ENCODE results near the gene NR0B2.

The NR0B2 gene

DNA sequence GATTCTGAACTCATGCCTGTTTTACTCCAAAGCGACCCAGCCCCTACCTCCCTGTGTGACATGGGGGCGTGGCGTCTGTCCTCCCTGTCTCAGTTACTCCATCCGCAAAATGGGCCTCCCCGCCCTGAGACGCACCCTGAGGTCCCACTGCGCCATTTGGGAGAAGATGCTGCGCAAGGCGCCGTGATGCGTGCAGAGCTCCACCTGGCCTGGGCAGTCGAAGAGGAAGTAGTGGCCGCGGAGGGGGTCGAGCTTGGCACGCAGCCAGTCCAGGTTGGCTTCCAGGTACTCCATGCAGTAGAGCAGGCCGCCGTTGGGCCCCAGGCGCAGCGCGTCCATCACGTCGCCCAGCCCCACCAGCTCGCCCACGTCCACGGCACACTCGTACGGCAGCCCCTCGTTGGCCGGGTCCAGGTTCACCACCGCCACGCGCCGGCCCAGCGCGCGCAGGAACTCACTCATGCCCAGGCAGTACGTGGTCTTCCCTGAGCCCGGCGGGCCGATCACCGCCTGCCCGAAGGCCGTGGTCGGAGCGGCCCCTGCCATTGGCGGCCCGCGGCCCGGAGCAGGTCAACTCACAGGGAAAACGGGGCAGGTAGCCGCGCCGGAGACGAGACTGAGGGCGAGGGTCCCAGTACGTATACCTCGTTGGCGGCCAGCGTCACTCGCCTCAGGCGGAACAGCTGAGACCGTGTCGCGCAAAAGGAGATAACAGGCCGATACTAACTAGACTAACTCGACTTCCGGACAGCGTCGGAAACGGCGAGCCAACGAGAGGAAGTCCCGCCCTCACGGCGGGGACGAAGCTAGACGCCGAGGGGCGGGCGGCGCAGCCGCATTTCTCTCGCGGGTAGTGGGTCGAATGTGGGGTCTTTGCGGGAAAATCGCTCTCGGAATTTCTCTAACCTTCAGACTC is 24.0 kb downstream of the NR0B2 start, which contains the start of gene GPN2:
Gene GPN2 (minus strand): TSS at position 733 of the 916 bp plus-strand sequence. CDS start 187 bp downstream, at position 546.
- WGBS (ENCODE audit: extremely low coverage, insufficient coverage, insufficient read length) = no CpG with 5 or more reads among the region's 89 CpGs

GRCh38 chr1:26888231-26888630 is 25.5 kb downstream of the NR0B2 start:
- Histone ChIP-seq H3K27me3 (ENCODE audit: insufficient read depth, low read length) (no peaks in the 10 kb centered on the region), H3K79me2 (ENCODE audit: control insufficient read depth, insufficient read depth, low read length, poor library complexity) (peaks cover 10% of the 10 kb centered on the region), H2BK120ac (ENCODE audit: insufficient read depth, low read length, poor library complexity) (no peak overlapping the region), H3K18ac (ENCODE audit: low read length) (no peak overlapping the region), H3K14ac (ENCODE audit: low read length) (no peak overlapping the region), H4K8ac (ENCODE audit: low read depth, low read length) (no peak overlapping the region), H2AK5ac (ENCODE audit: low read length) (no peak overlapping the region), H3K23ac (ENCODE audit: low read length) (no peak overlapping the region), H3K4me1 (ENCODE audit: control insufficient read depth in 1 of 2, insufficient read depth in 2 of 2, low read length in 2 of 2) (peaks cover 7 to 9% of the 10 kb centered on the region in 2 experiments), H3K79me1 (ENCODE audit: low read length) (peaks cover 9% of the 10 kb centered on the region), H3K9me3 (ENCODE audit: insufficient read depth, low read depth, low read length) (peaks cover 2% of the 10 kb centered on the region), H3K9ac (ENCODE audit: low read length) (no peak overlapping the region), H3K27ac (ENCODE audit: low read depth, low read length) (no peak overlapping the region), H2BK5ac (ENCODE audit: low read depth, low read length, poor library complexity) (no peak overlapping the region), H2AFZ (ENCODE audit: insufficient read depth, low read length, poor library complexity) (no peak overlapping the region), H3K4ac (ENCODE audit: low read depth, low read length) (no peak overlapping the region), H2BK12ac (ENCODE audit: low read length) (no peak overlapping the region), H3K4me2 (ENCODE audit: low read length) (no peak overlapping the region), H4K91ac (ENCODE audit: low read depth, low read length) (no peak overlapping the region), H4K12ac (ENCODE audit: low read depth, low read length) (no peak overlapping the region), H3K36me3 (ENCODE audit: control insufficient read depth in 1 of 2, insufficient read depth in 2 of 2, low read length in 2 of 2) (peaks cover 47 to 58% of the 10 kb centered on the region in 2 experiments), H3K4me3 (ENCODE audit: low read depth, low read length) (no peak overlapping the region)
- no peak for DNase-seq
- no CpG with 5 or more reads among the region's 1 CpG for whole genome bisulfite sequencing (ENCODE audit: extremely low coverage, insufficient coverage, insufficient read length)

More for the DNA sequence above, 24.0 kb downstream of the NR0B2 start, which contains the start of gene GPN2:
- peaks cover 10% of the 10 kb centered on the region for H3K79me2 ChIP-seq (ENCODE audit: control insufficient read depth, insufficient read depth, low read length, poor library complexity)
- H2BK120ac ChIP-seq (ENCODE audit: insufficient read depth, low read length, poor library complexity) = peak within 1 kb of the TSS; percentile 61
- peaks cover 9% of the 10 kb centered on the region for H3K79me1 ChIP-seq (ENCODE audit: low read length)
- peaks cover 41 to 55% of the 10 kb centered on the region in 2 experiments for H3K36me3 ChIP-seq (ENCODE audit: control insufficient read depth in 1 of 2, insufficient read depth in 2 of 2, low read length in 2 of 2)
- H2BK12ac ChIP-seq (ENCODE audit: low read length) = peak within 1 kb of the TSS; percentile 27
- H2AK5ac ChIP-seq (ENCODE audit: low read length) = peak within 1 kb of the TSS; percentile 89
- DNase-seq = peak; percentile 77 to 87
- H4K8ac ChIP-seq (ENCODE audit: low read depth, low read length) = peak within 1 kb of the TSS; percentile 99
- peak within 1 kb of the TSS; percentile 96 for H3K4me2 ChIP-seq (ENCODE audit: low read length)
- H3K27me3 ChIP-seq (ENCODE audit: insufficient read depth, low read length) = no peaks in the 10 kb centered on the region
- peak within 1 kb of the TSS; percentile 94 for H3K4me3 ChIP-seq (ENCODE audit: low read depth, low read length)
- H3K18ac ChIP-seq (ENCODE audit: low read length) = peak within 1 kb of the TSS; percentile 87
- peak within 1 kb of the TSS; percentile 93 for H4K91ac ChIP-seq (ENCODE audit: low read depth, low read length)
- peaks cover 7 to 9% of the 10 kb centered on the region in 2 experiments for H3K4me1 ChIP-seq (ENCODE audit: control insufficient read depth in 1 of 2, insufficient read depth in 2 of 2, low read length in 2 of 2)
- peak within 1 kb of the TSS; percentile 73 for H3K27ac ChIP-seq (ENCODE audit: low read depth, low read length)
- peaks cover 2% of the 10 kb centered on the region for H3K9me3 ChIP-seq (ENCODE audit: insufficient read depth, low read depth, low read length)
- H4K12ac ChIP-seq (ENCODE audit: low read depth, low read length) = peak within 1 kb of the TSS; percentile 97
- peak within 1 kb of the TSS; percentile 87 for H3K9ac ChIP-seq (ENCODE audit: low read length)
- H3K23ac ChIP-seq (ENCODE audit: low read length) = no peak within 1 kb of the TSS
- H2AFZ ChIP-seq (ENCODE audit: insufficient read depth, low read length, poor library complexity) = peak within 1 kb of the TSS; percentile 91
- H3K4ac ChIP-seq (ENCODE audit: low read depth, low read length) = peak within 1 kb of the TSS; percentile 90
- peak within 1 kb of the TSS; percentile 94 for H3K14ac ChIP-seq (ENCODE audit: low read length)
- H2BK5ac ChIP-seq (ENCODE audit: low read depth, low read length, poor library complexity) = peak within 1 kb of the TSS; percentile 72

DNA sequence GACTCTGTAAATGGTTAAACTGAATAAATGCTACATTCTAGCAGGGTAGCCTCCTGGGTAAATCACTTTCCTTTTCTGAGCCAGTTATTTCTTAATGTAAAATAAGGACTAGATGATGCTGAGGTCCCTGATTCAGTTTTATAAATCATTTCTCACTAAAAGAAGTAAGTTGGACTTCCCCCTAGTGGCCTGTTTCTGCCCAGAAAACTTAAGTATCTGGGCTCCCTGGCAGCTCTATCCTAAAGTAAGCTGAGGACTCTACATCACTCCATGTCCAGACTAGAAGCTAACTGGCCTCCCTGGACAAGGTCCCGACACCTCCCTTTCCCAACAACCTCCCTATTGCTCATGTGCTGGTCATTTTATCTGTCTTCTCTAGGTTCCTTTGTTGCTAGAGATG is 26.6 kb downstream of the NR0B2 start:
- Histone ChIP-seq H3K9ac (ENCODE audit: low read length) (no peak overlapping the region), H3K27me3 (ENCODE audit: insufficient read depth, low read length) (no peaks in the 10 kb centered on the region), H3K36me3 (ENCODE audit: control insufficient read depth in 1 of 2, insufficient read depth in 2 of 2, low read length in 2 of 2) (peaks cover 46 to 57% of the 10 kb centered on the region in 2 experiments), H3K4me1 (ENCODE audit: control insufficient read depth in 1 of 2, insufficient read depth in 2 of 2, low read length in 2 of 2) (peaks cover 7 to 9% of the 10 kb centered on the region in 2 experiments), H3K18ac (ENCODE audit: low read length) (no peak overlapping the region), H3K4me2 (ENCODE audit: low read length) (no peak overlapping the region), H3K4ac (ENCODE audit: low read depth, low read length) (no peak overlapping the region), H3K79me1 (ENCODE audit: low read length) (peaks cover 9% of the 10 kb centered on the region), H2BK120ac (ENCODE audit: insufficient read depth, low read length, poor library complexity) (no peak overlapping the region), H2AK5ac (ENCODE audit: low read length) (no peak overlapping the region), H2AFZ (ENCODE audit: insufficient read depth, low read length, poor library complexity) (no peak overlapping the region), H3K9me3 (ENCODE audit: insufficient read depth, low read depth, low read length) (peaks cover 2% of the 10 kb centered on the region), H3K27ac (ENCODE audit: low read depth, low read length) (no peak overlapping the region), H2BK12ac (ENCODE audit: low read length) (no peak overlapping the region), H3K4me3 (ENCODE audit: low read depth, low read length) (no peak overlapping the region), H3K14ac (ENCODE audit: low read length) (no peak overlapping the region), H4K91ac (ENCODE audit: low read depth, low read length) (no peak overlapping the region), H4K8ac (ENCODE audit: low read depth, low read length) (no peak overlapping the region), H4K12ac (ENCODE audit: low read depth, low read length) (no peak overlapping the region), H2BK5ac (ENCODE audit: low read depth, low read length, poor library complexity) (no peak overlapping the region), H3K23ac (ENCODE audit: low read length) (no peak overlapping the region), H3K79me2 (ENCODE audit: control insufficient read depth, insufficient read depth, low read length, poor library complexity) (peaks cover 10% of the 10 kb centered on the region)
- DNase-seq = peak in 1 of 2 donors; percentile 60
- WGBS (ENCODE audit: extremely low coverage, insufficient coverage, insufficient read length) = no CpG with 5 or more reads among the region's 1 CpG

DNA sequence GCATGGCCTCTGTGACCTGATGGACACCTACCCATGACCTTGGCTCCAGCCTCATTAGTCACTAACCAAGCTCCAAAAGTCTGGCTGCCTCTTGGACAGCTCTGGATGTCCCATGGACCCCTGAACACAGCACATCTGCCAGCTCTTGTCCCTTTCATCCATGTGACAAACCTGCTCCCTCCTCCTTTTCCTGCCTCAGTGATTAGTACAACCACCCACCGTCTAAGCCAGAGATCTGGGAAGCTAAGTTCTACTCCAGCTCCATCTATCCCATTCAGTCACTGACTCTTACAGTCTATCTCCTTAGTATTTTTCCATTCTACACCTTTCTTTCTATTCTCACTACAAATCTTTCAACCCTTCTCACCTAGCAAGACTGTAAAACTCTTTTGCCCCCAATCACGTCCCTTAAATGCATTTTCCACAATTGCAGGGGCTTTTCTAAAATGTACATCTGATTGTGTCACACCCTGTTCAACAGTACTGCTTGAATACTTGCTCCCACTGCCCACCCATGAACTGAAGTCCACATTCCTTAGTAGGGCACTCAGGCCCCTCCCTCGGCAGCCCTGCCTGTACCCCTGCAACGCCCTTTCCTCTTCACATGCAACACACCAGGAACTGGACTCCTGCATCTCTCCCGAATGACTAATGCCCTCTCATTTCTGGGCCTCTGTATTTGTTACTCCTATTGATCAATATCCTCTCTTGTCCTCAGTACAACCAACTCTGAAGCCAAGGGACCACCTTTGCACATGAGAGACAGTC is 30.9 kb downstream of the NR0B2 start:
- no peak overlapping the region for H3K9ac ChIP-seq (ENCODE audit: low read length)
- no peak overlapping the region for H2BK120ac ChIP-seq (ENCODE audit: insufficient read depth, low read length, poor library complexity)
- H2BK12ac ChIP-seq (ENCODE audit: low read length) = no peak overlapping the region
- no peak overlapping the region for H3K18ac ChIP-seq (ENCODE audit: low read length)
- no peak overlapping the region for H3K4me3 ChIP-seq (ENCODE audit: low read depth, low read length)
- no peaks in the 10 kb centered on the region for H3K27me3 ChIP-seq (ENCODE audit: insufficient read depth, low read length)
- H3K14ac ChIP-seq (ENCODE audit: low read length) = no peak overlapping the region
- peaks cover 47 to 70% of the 10 kb centered on the region in 2 experiments for H3K36me3 ChIP-seq (ENCODE audit: control insufficient read depth in 1 of 2, insufficient read depth in 2 of 2, low read length in 2 of 2)
- H3K4me2 ChIP-seq (ENCODE audit: low read length) = no peak overlapping the region
- no peaks in the 10 kb centered on the region for H3K79me2 ChIP-seq (ENCODE audit: control insufficient read depth, insufficient read depth, low read length, poor library complexity)
- DNase-seq = no peak
- H3K23ac ChIP-seq (ENCODE audit: low read length) = no peak overlapping the region
- H2AK5ac ChIP-seq (ENCODE audit: low read length) = no peak overlapping the region
- no peaks in the 10 kb centered on the region for H3K79me1 ChIP-seq (ENCODE audit: low read length)
- H4K12ac ChIP-seq (ENCODE audit: low read depth, low read length) = no peak overlapping the region
- H4K8ac ChIP-seq (ENCODE audit: low read depth, low read length) = no peak overlapping the region
- no peak overlapping the region for H3K4ac ChIP-seq (ENCODE audit: low read depth, low read length)
- no peak overlapping the region for H3K27ac ChIP-seq (ENCODE audit: low read depth, low read length)
- no peak overlapping the region for H2BK5ac ChIP-seq (ENCODE audit: low read depth, low read length, poor library complexity)
- no peak overlapping the region for H4K91ac ChIP-seq (ENCODE audit: low read depth, low read length)
- H3K9me3 ChIP-seq (ENCODE audit: insufficient read depth, low read depth, low read length) = peaks cover 2% of the 10 kb centered on the region
- no peak overlapping the region for H2AFZ ChIP-seq (ENCODE audit: insufficient read depth, low read length, poor library complexity)
- no peaks in the 10 kb centered on the region for H3K4me1 ChIP-seq (ENCODE audit: control insufficient read depth in 1 of 2, insufficient read depth in 2 of 2, low read length in 2 of 2)
- WGBS (ENCODE audit: extremely low coverage, insufficient coverage, insufficient read length) = 100% methylated on average over 1 of the region's 5 CpGs
